Common myeloid progenitor, CD34-positive (primary cell): ENCODE results near the gene PLCB4.

Experiments
- CTCF ChIA-PET: fragments of 350-600 bp; sonication (Branson Sonifier 250); formaldehyde crosslinking; loops from one replicate; lab custom pipeline; 2021; ENCODE audit warnings: antibody characterized with exemption; lab: Charles Lee
- POLR2A ChIA-PET: fragments of 350-600 bp; sonication (Branson Sonifier 250); formaldehyde crosslinking; loops from one replicate; lab custom pipeline; 2021; ENCODE audit warnings: antibody characterized with exemption; lab: Charles Lee
- DNase-seq, 3 donors: peaks; one replicate each; pipeline versions ENCODE4 v3.0.0 to v3.0.0-alpha.2; 2013
- H3K27ac ChIP-seq, 2 experiments: 1 replicate in 1 of 2; 2 replicates in 1 of 2; pipeline ENCODE4 v1.7.0; 2013; ENCODE audit warnings: inconsistent platforms in 2 of 2, low read length in 2 of 2, mild to moderate bottlenecking in 2 of 2, low read depth in 1 of 2, moderate library complexity in 1 of 2; ENCODE audit not compliant: severe bottlenecking in 2 of 2, insufficient read depth in 1 of 2, poor library complexity in 1 of 2
- H3K27me3 ChIP-seq, 5 experiments: replicated peaks in 2 of 5; 1 replicate in 3 of 5; 2 replicates in 2 of 5; pipeline versions ENCODE4 v1.6.1 to v1.7.0; 2013; ENCODE audit warnings: low read length in 4 of 5, mild to moderate bottlenecking in 2 of 5, moderate library complexity in 2 of 5, inconsistent platforms in 1 of 5; ENCODE audit not compliant: insufficient read depth in 5 of 5, control insufficient read depth in 4 of 5
- H3K36me3 ChIP-seq, 4 experiments: 1 replicate in 2 of 4; 2 replicates in 2 of 4; pipeline versions ENCODE4 v1.6.1 to v1.7.0; 2013; ENCODE audit warnings: low read length in 3 of 4, control low read depth in 1 of 4, mild to moderate bottlenecking in 1 of 4; ENCODE audit not compliant: control insufficient read depth in 4 of 4, insufficient read depth in 4 of 4
- H3K4me1 ChIP-seq, 4 experiments: 1 replicate in 3 of 4; 2 replicates in 1 of 4; pipeline versions ENCODE4 v1.6.1 to v1.7.1; 2013; ENCODE audit warnings: low read length in 3 of 4, mild to moderate bottlenecking in 3 of 4, control low read depth in 1 of 4, inconsistent platforms in 1 of 4, moderate library complexity in 1 of 4; ENCODE audit not compliant: control insufficient read depth in 4 of 4, insufficient read depth in 4 of 4; ENCODE audit errors: control extremely low read depth in 1 of 4
- H3K4me3 ChIP-seq, 7 experiments: 1 replicate in 4 of 7; 2 replicates in 3 of 7; pipeline versions ENCODE4 v1.5.1 to v1.7.0; 2013; ENCODE audit warnings: mild to moderate bottlenecking in 7 of 7, low read length in 6 of 7, moderate library complexity in 6 of 7, inconsistent platforms in 2 of 7, low read depth in 2 of 7, control low read depth in 1 of 7; ENCODE audit not compliant: insufficient read depth in 4 of 7, control insufficient read depth in 1 of 7; ENCODE audit errors: extremely low read depth in 1 of 7
- H3K9me3 ChIP-seq, 5 experiments: 1 replicate in 4 of 5; 2 replicates in 1 of 5; pipeline versions ENCODE4 v1.6.1 to v1.7.1; 2013; ENCODE audit warnings: low read length in 4 of 5, mild to moderate bottlenecking in 2 of 5, inconsistent platforms in 1 of 5, low read depth in 1 of 5, moderate library complexity in 1 of 5; ENCODE audit not compliant: control insufficient read depth in 4 of 5, insufficient read depth in 2 of 5; ENCODE audit errors: control extremely low read depth in 1 of 5
- WGBS: methylation state at CpG from one replicate; pipeline ENCODE4 v1.1.5; 2013; ENCODE audit not compliant: insufficient coverage; 5-methylcytosine and 5-hydroxymethylcytosine counted together

PLCB4 gene

DNA sequence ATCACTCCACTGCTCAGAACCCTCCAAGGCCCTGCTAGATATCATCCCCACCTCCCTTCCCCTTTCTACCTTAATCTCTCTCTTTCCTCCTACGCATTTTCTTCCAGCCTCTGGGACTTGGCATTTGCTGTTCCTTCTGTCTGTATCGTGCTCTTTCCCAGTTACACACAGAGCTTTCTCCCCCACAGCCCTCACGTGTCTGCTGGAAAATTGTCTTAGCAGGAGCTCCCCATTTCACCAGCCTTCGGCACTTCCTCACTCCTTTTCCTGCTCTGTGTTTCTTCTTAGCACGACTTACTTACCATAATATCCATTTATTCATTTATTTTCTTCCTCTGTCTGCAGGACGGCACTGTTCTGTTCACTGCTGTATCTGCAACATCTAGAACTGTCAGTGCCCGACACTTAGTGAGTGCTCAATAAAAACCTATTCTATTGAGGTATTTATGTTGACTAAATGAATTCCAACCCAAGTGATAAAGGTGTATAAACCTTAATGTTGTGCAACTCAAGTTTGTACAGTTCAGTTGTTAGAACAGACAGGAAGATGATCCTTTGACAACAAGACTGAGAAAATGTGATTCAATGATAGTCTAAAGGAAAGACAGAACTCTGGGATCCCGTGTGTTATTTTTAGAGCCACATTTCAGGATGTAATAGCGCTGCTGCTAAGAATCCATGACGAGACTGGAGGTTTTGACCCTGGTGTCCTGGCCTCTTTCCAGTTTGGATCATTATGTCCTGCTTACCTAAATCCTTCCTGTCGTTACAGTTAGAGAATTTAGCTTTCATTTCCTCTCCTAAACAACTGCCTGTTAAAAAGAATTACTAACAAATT is 275.4 kb downstream of the PLCB4 start:
- no peak for DNase-seq
- WGBS, result 87% methylated on average over 10 of the region's 11 CpGs
- Histone ChIP-seq H3K36me3 (peaks cover 0 to 6% (median 1%) of the 10 kb centered on the region in 4 experiments), H3K9me3 (no peaks in the 10 kb centered on the region), H3K4me3 (no peak overlapping the region), H3K27me3 (no peaks in the 10 kb centered on the region), H3K4me1 (peaks cover 2 to 6% (median 4%) of the 10 kb centered on the region in 4 experiments), H3K27ac (no peak overlapping the region)
- ChIA-PET CTCF (interaction anchor here (0.8 to 1.5 kb wide), 4 partner anchors 15 to 504 kb away, joined by 3 read pairs; no protein-coding TSS in a partner anchor), POLR2A (no interaction called here)

DNA sequence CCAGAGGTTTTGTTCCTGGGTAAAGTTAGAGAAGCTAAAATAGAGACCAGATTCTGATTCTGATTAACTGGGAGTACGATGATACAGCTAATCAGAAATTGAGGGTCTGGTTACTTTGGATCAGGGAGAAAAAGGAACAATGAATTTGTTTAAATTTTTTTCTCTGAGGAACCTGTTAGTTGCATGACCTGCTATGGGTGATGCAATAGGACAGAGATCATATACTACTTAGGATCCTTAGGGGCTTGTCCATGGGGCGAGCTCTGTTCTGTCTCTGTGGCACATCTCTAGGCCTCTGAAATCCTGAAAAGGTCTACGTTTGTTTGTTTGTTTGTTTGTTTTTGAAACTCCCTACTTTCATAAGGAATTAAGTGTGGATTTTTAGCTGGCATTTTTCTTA is 279.4 kb downstream of the PLCB4 start:
- Histone ChIP-seq H3K4me3 (no peak overlapping the region), H3K9me3 (no peaks in the 10 kb centered on the region), H3K4me1 (peaks cover 2 to 6% (median 4%) of the 10 kb centered on the region in 4 experiments), H3K27ac (no peak overlapping the region), H3K27me3 (no peaks in the 10 kb centered on the region), H3K36me3 (peaks cover 0 to 4% (median 0%) of the 10 kb centered on the region in 4 experiments)
- POLR2A ChIA-PET, result no interaction called here
- WGBS, result 94% methylated on average over 3 of the region's 3 CpGs
- no peak for DNase-seq
- CTCF ChIA-PET, result interaction anchor here (1.3 to 1.9 kb wide), 3 partner anchors 8 to 525 kb away, joined by 4 to 5 read pairs (median 4); no protein-coding TSS in a partner anchor

DNA sequence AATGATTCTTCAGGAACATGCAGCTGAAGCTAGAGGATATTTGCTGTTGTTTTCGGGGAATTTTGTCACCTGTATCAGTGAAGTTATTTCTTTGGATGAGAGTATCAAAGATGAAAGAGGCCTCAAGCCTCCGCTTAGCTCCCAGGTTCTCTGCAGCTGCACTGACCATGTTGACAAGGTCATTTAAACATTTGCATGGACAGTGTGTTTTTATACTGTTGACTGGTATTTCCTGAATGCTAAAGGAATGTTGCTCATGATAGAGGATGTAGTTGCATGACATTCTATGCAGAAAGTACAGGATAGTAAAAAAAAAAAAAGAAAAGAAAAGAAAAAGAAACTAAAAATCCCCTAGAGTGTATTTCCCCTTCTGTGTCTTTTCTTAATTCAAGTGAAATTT is 279.9 kb downstream of the PLCB4 start:
- no peak for DNase-seq
- Histone ChIP-seq H3K36me3 (peaks cover 0 to under 1% (median 0%) of the 10 kb centered on the region in 4 experiments), H3K4me3 (no peak overlapping the region), H3K27ac (no peak overlapping the region), H3K9me3 (no peaks in the 10 kb centered on the region), H3K4me1 (peaks cover 2 to 6% (median 4%) of the 10 kb centered on the region in 4 experiments), H3K27me3 (no peaks in the 10 kb centered on the region)
- ChIA-PET POLR2A (no interaction called here), CTCF (interaction anchor here (1.2 to 1.9 kb wide), 3 partner anchors 9 to 29 kb away, joined by 4 to 5 read pairs (median 4); no protein-coding TSS in a partner anchor)
- WGBS, result 100% methylated on average over 1 of the region's 2 CpGs

DNA sequence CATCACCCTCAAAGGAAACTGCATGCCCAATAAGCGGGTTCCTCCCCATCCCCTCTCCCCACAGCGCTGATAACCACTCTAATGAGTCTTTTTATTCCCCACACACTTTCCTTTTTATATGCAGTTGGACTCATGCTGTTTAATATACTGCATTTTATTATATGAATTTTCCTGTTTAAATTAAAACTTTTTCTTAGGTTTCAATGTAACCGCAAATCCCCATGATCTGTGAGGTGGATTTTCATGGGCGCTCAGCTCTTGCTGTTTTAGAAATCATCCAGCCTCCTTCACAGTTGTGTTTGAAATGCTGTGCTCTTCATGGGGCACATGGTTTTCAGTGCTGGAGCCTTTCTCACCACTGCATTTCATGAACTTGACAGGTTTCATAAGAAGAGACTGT is 280.4 kb downstream of the PLCB4 start:
- ChIA-PET CTCF (interaction anchor here (1.0 to 1.9 kb wide), 4 partner anchors 8 to 29 kb away, joined by 3 to 5 read pairs (median 4); no protein-coding TSS in a partner anchor), POLR2A (no interaction called here)
- no peak for DNase-seq

DNA sequence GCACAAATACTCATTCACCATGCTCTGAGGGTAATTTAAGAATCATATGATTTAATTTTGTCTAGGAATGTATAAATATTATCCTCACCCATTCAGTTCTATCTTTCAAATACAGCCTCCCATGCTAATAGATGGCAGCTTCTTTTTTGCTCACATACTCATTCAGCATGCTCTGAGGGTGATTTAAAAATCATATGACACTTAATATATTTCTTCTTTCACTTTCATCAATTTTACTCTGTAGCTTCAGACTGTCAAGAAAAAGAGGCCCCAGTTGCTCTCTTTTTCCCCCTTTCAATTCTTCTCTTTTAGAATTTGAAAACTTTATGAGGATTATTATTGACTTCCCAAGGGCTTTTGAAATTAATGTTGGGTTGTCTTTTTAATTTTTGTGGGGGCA is 283.9 kb downstream of the PLCB4 start:
- ChIA-PET CTCF (interaction anchor here (1.2 to 3.0 kb wide), 4 partner anchors 23 to 593 kb away, joined by 3 to 7 read pairs (median 4); no protein-coding TSS in a partner anchor), POLR2A (no interaction called here)
- no peak overlapping the region for H3K4me3 ChIP-seq

More for the DNA sequence above, 280.4 kb downstream of the PLCB4 start:
- H3K9me3 ChIP-seq, result no peaks in the 10 kb centered on the region
- no peaks in the 10 kb centered on the region for H3K36me3 ChIP-seq
- H3K4me1 ChIP-seq, result peaks cover 2 to 6% (median 4%) of the 10 kb centered on the region in 4 experiments
- H3K4me3 ChIP-seq, result no peak overlapping the region
- 80% methylated on average over 1 of the region's 4 CpGs for WGBS
- no peak overlapping the region for H3K27ac ChIP-seq
- no peaks in the 10 kb centered on the region for H3K27me3 ChIP-seq

DNA sequence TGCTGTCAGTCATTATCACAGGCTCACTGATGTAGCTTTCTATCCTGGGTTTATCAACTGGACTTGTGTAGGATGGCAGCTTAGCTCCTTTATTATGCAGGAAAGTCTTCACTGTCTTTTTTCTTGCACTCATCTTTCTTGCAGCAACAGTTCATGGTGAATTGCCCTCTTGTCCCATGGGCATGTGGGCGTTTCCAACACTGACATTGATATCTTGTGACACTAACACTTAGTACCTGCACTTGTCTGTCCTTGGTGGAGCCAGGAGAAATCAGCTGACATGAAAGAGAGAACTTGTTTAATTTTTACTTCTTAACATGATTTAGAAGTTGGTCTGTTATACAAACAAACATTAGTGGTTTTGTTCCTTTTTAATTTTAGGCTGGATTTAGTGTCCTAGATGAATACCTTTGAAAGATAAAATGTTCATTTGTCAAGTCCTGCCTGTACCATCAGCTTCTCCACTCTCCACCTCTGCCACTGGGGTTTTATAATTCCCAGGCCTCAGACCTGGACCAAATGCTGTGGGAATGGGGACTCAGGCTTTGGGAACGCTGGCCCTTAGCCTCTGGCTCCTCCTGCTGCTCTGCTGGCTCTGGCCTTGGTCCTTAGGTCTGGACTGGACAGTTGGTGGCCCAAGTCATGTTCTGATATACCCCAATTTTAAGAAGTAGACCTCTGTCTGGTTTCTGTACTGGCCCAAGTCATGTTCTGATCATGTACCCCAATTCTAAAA is 284.5 kb downstream of the PLCB4 start:
- Histone ChIP-seq H3K27me3 (no peaks in the 10 kb centered on the region), H3K4me1 (peaks cover 0 to 4% (median 2%) of the 10 kb centered on the region in 4 experiments), H3K36me3 (no peaks in the 10 kb centered on the region), H3K4me3 (no peak overlapping the region), H3K9me3 (no peaks in the 10 kb centered on the region), H3K27ac (no peak overlapping the region)
- no peak for DNase-seq
- CTCF ChIA-PET, result interaction anchor here (0.9 to 3.0 kb wide), 6 partner anchors 23 to 593 kb away, joined by 3 to 7 read pairs (median 4); no protein-coding TSS in a partner anchor
- POLR2A ChIA-PET, result no interaction called here
- WGBS, result 86% methylated on average over 2 of the region's 2 CpGs

More for the DNA sequence above, 283.9 kb downstream of the PLCB4 start:
- Histone ChIP-seq H3K36me3 (no peaks in the 10 kb centered on the region), H3K4me1 (peaks cover 0 to 4% (median 3%) of the 10 kb centered on the region in 4 experiments), H3K9me3 (no peaks in the 10 kb centered on the region), H3K27me3 (no peaks in the 10 kb centered on the region), H3K27ac (no peak overlapping the region)
- DNase-seq, result no peak
